GM19238 (cell line): ENCODE results near the gene TRIM66.
A peak's percentile ranks its signal among the peaks of the same experiment; 100 is the strongest.

Source experiments
- DNase-seq: peaks from one replicate; pipeline ENCODE4 v3.0.0; 2011; ENCODE audit warnings: low spot score; ENCODE audit not compliant: insufficient read length

TRIM66 gene, protein sequence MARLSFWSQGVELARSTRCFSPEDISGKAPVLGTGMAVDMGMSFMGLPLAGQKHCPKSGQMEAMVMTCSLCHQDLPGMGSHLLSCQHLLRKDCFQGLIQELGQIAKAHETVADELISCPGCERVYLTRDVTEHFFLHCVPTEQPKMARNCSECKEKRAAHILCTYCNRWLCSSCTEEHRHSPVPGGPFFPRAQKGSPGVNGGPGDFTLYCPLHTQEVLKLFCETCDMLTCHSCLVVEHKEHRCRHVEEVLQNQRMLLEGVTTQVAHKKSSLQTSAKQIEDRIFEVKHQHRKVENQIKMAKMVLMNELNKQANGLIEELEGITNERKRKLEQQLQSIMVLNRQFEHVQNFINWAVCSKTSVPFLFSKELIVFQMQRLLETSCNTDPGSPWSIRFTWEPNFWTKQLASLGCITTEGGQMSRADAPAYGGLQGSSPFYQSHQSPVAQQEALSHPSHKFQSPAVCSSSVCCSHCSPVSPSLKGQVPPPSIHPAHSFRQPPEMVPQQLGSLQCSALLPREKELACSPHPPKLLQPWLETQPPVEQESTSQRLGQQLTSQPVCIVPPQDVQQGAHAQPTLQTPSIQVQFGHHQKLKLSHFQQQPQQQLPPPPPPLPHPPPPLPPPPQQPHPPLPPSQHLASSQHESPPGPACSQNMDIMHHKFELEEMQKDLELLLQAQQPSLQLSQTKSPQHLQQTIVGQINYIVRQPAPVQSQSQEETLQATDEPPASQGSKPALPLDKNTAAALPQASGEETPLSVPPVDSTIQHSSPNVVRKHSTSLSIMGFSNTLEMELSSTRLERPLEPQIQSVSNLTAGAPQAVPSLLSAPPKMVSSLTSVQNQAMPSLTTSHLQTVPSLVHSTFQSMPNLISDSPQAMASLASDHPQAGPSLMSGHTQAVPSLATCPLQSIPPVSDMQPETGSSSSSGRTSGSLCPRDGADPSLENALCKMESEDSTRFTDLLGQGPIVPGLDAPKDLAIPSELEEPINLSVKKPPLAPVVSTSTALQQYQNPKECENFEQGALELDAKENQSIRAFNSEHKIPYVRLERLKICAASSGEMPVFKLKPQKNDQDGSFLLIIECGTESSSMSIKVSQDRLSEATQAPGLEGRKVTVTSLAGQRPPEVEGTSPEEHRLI (N-terminal part only)

DNA sequence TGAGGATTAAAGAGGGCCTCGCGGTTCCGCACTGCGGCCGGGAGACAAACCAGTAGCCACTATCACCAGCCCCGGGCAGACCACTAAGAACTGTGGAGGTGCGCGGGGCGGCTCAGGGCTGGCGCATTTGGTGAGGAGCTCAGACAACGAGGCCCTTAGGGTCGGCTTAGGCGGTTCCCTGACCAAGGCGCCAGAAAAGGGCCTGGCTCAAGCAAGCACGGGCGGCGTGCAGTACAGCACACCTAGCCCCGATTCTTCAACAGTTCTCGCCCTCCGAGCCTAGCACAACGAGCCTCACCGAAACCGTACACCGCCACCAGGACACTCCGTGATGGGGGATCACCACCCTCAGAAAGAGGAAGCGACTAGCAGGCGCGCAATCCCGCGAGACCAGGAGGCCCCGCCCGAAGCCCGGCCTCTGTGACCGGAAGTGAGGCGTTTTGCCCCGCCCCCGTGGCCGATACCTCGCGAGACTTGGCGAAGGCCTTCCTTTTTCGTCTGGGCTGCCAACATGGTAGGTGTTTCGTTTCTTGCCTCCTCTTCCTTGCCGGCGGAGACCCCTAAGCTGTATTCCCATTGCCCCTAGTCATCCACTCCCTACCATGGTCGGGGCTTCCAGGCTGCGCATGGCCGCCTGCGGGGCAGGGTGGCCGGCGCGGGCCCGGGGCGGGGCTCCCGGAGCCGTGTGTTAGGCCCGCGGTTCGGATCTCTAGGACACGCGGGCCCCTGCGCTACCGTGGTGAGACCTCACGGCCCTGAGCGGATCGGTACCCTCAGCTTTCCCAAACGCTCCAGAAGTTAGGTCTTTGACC is at the start of gene TRIM66, which contains the start of gene RPL27A:
Gene TRIM66, minus strand, starts transcription at position 363 of the 812 bp plus-strand sequence. CDS start 10,391 bp downstream, outside the sequence.
Gene RPL27A, plus strand, starts transcription at position 490 of the 812 bp plus-strand sequence. Its CDS starts 22 bp downstream, at position 512.
- DNase-seq, result peak; percentile 68

DNA sequence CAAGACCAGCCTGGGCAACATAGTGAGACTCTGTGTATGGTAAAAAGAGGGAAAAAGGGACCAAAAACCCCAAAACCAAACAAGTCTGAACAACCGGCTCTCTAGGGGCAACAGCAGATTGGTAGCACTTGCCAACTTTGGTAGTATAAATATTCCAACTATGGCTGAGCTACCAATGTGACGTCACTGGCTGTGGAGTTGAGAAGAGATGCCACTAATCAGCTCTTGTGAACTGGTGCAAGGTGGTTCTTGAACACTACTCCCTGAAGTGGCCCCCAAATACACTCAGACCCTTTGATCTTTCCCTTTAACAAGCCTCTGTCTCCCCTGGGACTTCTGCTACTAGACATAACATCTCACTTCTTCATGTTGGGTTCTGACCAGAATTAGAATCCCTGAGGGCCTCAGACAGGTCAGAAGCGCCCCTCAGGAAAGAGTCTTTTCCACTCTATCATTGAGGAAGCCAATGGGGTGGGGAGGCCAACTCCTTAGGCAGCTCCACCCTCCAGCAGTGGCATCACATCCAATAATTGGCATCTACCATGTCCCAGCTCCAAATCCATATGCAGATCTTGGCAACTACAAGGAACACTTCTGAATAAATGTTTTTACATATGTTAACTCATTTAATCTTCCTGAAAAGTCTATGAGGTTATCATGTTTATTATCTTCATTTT is 49.3 kb upstream of the TRIM66 start:
- no peak for DNase-seq

DNA sequence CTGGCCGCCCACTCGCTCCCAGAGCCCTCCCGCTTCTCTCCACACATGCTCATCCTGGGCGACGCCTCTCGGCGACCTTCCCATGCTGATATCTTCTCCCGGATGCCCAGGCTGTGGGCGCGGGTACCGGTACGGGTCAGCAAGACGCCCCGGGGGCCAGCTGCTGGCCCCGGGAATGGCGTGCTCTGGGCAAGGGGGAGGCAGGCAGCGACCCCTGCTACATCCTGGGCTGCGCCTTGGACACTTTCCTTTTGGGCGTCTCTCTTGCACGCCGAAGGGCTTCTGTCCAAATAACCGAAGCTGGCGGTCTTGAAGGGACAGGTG is 48.2 kb upstream of the TRIM66 start:
- no peak for DNase-seq

DNA sequence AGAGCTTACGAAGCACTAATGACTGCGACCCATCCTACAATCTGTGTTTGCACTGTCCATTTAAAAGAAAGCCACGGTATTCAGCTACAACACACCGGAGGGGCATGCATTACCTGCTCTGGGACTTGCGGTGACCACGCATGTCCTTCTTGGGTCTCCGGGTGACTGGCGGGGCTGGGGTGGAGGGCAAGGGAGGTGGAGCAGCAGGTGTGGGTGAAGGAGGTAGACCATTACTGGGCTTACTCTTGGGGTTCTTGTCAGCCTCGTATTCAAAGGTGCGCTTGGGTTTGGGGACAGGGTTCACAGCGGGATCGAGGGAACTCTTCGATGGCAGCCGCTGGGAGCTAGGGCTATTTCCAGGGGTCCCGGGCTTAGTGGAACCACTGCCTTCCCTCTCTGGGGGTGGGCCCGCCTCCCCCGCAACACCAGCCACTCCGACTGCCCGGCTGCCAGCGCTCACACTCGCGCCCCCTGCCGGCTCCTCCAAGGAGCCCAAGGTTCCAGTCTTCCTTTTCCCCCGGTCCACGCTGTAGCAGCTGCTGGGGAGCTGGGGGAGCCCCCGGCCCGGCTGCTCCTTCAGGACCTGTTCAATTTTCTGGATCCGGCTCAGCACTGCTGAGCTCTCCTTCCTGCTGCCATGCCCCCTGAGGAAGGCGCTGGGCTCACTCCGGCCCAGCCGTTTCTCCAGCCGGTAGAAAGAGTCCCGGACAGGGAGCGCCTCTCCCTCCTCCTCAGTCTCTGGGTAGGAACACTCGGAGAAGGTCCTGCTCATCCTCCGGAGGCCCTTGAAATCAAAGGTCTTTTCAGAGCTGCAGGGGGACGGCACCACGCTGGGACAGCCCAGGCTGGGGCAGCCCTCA is 47.6 kb upstream of the TRIM66 start:
- no peak for DNase-seq

DNA sequence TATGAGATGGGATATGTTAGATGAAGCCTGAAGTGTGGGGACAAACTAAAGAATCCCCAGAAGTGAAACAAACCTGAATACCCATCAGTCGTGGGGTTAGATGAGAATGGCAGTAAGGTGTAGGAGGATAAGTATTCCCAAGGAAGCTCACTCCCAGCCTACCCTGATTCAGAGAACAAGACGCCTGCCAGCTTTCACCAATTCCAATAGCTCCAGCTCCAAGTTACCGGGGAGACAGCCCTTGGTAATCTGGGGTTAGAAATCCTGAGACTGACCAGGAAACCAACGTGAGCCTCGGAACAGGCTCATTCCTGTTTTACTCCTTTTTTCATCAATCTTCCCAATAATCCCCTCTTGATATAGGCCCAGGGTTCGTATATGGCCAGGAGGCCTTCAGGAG is 46.6 kb upstream of the TRIM66 start:
- no peak for DNase-seq

DNA sequence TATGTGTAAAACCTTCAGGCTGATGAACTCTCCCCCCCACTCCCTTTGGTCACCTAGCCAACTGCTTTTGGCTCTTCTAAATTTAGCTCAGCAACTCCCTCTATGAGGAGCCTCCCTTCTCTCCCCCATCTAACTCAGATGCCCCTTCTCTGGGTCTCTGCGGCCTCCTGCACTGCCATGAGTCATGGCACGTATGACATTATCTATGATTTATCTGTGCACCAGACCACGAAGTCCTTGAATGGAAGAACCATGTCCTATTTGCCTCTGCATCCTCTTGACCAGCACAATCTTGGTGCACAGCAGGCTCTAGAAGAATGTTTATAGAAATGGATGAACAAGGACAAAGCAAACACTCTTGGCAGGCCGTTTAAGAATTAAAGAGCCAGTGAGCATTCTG is 46.1 kb upstream of the TRIM66 start:
- DNase-seq, result no peak

DNA sequence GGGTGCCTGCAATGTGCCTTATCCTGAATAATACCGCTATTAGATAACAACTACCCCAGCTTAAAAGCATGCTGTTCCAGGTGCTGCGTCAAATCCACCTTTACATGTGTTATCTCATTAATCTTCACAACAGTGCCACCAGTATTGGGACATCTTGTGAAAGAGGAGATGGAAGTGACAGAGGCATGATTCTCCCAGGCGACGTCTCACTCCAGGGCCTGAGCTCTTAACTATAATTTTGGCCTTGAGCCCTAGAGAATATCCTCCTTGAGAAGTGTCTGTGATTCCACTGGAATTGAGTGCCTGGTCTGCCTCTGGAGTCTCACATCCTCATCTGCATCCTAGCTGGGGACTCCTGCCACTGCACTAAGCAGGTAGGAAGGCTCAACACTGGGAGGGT is 43.9 kb upstream of the TRIM66 start:
- no peak for DNase-seq

DNA sequence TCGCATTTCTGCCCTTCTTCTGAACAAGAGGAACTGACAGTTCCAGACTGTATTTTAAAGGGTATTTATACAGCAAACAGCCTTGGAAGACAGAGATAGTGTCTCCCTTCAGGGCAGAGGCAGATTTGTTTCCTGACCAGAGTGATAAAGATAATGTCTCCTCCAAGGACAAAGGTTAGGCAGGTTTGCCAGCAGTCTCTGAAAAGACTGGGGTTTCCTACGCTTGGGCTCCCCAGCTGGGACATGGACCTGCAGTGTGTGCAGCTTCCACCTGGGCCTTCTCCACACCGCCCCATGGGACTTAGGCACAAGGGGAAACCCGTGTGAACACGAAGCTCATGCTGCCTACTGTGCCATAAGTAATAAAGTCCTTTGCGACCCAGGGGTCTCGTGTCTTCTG is 42.2 kb upstream of the TRIM66 start:
- no peak for DNase-seq

DNA sequence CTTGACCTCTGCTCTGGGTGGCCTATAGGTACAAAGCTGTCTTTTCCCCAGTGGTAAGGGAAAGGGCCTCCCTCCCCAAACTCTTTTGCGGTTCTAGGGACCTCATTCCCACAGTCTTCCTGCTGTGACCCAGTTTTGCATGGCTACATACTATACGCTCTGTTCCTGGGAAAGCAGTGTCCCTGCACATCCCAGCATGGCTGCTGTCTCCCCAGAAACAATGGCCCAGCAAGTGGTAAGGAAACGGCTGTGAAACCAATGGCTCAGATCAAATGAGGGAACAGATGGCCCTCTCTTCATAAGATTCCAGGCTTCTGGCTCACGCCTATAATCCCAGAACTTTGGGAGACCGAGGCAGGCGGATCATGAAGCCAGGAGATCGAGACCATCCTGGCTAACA is 41.2 kb upstream of the TRIM66 start:
- no peak for DNase-seq

DNA sequence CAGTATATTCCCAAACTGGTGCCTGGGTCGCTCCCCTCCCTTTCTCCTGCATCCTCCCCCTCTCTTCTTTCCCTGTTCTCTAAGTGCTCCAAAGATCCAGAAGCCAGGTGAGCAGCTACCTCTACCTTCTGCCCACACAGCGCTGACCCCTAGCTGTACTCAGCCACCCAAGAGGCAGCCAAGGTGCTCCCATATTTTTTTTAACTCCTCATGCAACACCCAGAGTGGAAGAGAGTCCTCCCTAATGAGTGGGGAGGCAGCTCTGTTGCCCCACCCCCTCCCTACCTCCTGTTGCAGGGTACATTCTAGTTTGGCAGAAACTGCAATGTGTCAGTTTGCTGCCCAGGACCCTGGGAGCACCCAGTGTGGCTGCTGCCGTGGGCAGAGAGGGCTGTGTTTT is 40.3 kb upstream of the TRIM66 start:
- no peak for DNase-seq

DNA sequence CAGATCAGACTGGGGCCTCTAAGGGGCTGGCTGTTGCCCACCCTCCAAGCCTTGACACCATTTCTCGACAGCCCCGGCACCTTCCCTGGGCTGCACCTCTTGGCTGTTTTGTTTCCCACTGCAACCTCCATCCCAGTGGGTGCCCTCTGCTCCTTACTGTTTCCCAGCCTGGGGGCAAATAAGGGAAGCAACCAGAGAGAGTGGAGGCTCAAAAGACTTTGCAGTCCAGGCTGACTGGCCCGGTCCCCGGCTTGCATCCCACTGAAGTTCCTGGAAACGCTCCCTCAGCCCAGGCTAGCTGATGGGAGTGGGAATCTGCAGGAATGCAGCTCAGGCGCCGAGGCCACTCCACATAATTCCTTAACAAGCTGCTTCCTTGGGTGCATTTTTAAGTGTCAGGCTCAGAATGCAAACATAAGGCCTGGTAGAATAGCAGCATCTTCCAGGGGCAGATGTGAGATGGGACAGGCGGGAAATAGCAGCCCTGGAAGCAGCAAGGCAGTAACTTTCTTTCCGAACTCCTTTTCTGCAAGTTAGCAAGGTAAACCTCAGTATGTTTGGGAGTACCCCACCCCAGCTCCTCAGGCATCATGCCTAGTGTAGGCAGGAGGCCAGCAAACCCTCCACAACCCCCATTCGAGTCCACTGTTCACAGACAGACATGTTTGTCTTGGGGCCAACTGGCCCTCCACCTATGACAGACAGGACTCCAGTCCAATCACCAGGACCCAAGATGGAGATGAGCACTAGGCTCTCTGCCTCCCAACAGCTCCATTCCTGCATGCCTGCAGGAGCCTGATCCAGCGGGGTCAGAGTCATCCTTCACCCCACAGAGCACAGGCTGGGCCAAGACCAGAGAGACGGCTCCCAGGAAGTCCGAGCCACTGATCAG is 39.4 kb upstream of the TRIM66 start:
- no peak for DNase-seq

DNA sequence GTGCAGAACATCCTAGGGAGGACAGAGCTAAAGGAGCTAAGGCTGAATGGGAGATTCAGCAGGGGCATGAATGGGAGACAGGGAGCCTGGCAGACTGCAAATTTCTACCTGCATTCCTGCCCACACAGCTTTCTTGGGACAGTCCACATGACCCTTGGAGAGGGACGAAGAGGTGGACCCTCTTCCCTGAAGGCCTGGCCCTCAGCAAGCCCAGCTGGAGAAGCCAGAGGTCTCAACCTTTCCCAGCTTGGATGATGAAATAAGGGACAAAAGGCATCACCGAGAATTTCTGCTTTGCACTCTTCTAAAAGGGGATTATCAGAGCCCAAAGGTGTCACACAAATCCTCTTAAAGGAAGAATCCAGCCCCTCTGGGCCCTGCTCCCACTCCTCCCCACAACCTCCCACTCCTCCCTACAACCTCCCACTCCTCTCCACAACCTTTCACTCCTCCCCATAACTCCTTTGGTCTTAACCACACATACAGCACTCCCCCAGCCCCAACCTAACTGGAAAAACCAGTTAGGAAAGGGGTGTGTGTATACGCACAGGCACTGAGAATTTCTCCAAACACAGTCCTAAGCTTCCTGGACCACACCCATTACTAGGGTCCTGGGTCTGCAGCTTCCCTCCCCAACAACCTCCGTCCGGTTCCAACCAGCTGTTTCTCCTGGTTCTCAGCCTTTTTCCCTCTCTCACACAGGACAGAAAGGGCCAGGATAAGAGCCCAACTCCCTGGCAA is 38.6 kb upstream of the TRIM66 start:
- DNase-seq, result no peak

DNA sequence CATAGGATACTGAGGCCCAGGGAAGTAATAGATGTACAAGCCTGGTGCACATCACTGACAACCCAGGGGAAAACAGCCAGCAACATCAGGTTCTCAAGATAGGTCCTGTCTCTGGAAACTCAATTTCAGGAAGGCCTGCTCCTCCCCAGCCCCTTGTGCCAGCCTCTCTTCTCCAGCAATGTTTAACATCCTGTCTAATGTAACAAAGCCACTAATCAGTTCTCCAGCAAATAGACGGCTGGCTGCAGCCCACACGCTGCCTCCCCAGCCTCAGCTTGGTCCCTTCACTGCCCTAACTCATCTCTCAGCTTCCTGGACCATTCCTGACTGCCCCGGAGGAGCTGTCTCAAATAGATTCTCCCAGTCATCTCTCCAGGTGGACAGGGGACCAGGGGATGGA is 37.9 kb upstream of the TRIM66 start:
- no peak for DNase-seq

DNA sequence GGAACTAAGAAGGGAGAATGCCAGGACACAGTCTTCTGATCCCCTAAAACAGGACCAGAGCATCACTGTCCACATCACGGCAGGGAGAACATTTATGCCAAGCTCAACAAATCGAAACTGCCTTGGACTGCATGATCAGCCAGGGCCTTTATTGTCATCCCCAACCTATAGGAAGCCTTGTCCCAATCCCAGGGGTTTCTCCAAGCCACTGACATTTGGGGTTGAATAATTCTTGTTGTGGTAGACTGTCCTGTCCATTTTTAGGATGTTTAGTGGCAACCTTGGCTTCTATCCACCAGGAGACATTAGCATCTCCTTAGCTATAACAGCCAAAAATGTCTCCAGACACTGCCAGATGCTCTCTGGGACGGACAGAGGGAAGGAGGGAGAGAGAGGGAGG is 37.3 kb upstream of the TRIM66 start:
- DNase-seq, result no peak

DNA sequence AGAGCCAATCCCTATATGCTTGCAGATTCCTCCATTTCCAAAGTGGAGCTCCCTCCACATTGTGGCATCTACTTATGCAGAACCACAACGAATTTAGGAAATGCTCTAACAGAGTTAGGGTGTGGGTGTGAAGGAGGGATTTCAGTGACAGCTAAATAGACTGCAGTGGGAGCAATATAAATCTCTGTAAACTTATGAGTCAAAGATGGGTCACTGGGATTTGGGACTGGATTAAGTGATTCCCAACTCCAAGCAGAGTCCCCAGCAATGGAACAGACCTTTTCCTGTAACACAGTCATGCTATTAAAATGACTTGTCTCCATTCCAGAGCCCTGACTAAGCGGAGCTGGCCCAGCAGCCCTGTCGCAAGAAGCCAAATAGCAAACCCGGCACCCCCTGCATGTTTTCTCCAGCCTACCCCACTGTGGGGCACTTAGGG is 36.8 kb upstream of the TRIM66 start:
- DNase-seq, result no peak

DNA sequence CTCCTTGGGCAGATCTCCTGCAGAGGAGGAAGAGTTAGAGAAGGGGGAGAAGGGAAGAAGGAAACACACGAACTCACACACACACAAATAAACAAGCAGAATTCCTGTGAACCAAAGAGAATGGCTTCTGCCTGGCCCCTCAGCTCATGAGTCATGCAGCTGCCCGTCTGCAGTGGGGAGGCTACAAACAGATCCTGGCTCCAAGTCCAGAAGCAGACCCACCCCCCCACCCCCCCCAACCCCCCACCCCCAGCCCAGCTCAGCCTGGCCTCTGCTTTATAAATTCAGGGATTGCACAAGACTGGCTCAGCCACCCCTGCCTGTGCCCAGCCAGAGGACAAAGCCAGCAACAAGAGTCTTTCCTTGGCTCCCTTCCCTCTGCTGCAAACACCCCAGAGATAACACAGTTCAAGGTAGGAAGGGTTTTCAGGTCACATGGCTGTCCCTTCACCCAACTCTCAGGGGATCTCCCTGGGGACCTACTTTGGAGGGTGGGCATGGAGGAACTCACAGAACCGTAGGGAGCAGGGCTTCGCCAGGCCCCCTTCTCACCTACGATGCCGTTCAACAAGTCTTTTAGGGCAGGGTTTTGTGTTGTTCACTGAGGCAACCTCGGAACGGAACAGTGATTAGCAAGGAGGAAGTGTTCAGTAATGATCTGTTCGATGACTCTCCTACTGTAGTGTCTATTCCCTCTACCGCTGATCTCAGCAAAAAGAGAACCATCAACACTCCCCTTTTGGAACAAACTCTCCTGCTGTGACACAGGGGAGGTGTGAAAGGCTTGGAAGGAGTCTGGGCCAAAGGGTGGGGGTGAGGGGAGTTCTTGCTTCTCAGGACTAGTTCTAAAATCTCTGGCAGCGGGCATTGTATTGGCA is 35.6 kb upstream of the TRIM66 start:
- peak; percentile 20 for DNase-seq

DNA sequence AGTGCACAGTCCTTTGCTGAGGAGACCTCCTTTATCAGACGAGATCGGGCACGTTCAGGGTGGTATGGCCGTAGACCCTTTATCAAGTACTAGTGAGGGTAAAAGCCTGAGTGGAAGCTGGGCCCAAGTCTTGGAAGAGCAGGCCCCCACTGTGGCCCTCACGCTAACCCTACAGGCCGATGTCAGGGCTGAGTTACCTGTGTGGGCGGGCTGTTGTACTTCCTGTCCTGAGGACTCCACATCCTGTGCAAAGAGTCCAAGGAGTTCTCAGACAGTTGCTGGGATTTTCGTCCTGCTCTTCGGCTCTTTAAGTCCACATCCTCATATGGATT is 35.0 kb upstream of the TRIM66 start:
- DNase-seq, result no peak
